NK-92 (cell line): ENCODE data around the gene TEAD3.

Experiments
- DNase-seq: peaks from one replicate; lab custom pipeline; 2025; ENCODE audit not compliant: unreplicated experiment; lab: John Stamatoyannopoulos, UW

The TEAD3 gene

GRCh38 chr6:35512740-35513139 is 15.9 kb upstream of the TEAD3 start, which contains the start of gene TULP1:
TSS of gene TULP1 (minus strand) at chr6:35512896. CDS start at chr6:35512858, 38 bp downstream.
- DNase-seq = no peak

DNA sequence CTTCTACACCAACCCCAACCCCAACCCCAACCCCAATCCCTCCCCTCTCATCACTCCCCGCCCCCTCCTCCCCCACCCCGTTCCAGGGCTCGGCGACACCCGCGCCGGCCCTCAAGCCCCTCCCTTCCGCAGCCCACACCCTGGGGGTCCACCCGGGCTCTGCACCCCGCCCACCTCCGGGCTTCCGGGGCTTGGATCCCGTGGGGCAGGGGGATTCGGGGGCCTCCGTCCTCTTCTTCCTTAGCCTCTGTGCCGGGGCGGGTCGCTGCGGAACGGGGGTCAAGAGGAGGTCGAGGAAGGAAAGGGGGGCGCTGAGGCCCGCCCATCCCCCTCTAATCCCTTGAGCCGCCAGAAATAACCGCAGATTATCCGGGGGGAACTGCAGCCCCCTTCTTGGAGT is 15.1 kb upstream of the TEAD3 start:
- DNase-seq = no peak

DNA sequence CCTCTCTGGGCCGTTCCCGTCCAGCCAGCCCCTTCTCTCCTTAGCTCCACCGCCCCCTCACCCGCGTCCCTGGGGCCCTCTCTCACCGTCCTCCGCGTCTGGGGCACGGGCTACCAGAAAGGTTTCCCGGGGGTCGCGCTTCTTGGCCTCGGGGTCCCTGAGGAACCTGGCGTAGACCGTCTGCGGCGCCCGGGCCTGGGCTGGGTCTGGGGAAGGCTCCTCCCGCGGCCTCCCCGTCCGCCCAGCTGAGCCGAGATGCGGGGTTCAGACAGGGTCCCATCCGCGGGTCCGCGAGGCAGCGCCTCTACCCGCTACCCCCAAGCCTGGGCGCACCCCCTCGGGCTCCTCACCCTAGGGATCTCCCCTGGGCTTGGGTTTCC is 14.7 kb upstream of the TEAD3 start:
- no peak for DNase-seq

DNA sequence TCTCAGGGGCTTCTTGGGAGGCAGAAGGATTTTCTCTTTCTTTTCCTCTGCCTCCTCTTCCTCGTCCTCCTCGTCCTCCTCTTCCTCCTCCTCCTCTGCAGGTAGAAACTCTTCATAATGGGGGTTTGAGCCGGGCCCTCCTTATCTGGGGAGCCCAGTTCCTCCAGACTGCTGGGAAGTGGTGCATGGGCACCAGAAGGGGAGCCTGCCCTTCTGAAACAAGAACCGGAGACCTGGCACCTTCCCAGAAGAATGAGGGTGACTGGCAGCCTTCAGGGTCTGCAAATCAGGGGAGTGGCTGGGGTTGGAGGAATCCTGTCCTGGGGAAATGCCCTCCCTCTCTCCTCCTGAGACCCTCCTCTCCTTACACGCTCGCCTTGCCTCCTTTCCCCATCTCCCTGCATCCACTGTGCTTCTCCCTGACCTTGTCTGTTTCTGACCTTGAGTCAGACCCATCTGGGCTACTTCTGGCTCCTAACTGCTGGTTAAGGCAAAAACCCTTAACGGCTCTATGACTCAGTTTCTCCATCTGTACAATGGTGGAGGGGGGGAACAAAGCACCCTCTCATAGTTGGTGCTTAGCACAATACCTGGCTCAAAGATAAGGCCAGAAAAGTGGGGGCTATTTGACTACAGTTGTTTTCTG is 14.2 kb upstream of the TEAD3 start:
- no peak for DNase-seq

- DNase-seq = no peak
These were observed 11.7 kb upstream of the TEAD3 start for GRCh38 chr6:35508542-35508941.

DNA sequence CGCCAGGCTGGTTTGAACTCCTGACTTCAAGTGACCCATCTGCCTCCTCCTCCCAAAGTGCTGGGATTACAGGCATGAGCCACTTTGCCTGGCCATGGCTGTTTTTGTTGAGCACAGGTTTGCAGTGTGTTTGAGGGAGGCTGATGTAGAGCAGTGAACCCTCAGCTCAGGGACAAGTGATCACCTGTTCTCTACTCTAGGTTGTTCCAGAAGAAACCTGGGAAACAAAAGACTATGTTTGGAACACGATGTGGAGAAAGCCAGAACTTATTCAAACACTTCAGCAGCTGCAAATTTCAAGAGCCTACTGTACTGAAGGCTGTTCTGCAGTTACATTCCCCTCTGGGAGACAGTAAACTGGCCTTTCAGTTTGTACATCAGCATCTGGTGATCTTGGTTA is 11.1 kb upstream of the TEAD3 start:
- DNase-seq = no peak

GRCh38 chr6:35507221-35507620 is 10.3 kb upstream of the TEAD3 start:
- no peak for DNase-seq

DNA sequence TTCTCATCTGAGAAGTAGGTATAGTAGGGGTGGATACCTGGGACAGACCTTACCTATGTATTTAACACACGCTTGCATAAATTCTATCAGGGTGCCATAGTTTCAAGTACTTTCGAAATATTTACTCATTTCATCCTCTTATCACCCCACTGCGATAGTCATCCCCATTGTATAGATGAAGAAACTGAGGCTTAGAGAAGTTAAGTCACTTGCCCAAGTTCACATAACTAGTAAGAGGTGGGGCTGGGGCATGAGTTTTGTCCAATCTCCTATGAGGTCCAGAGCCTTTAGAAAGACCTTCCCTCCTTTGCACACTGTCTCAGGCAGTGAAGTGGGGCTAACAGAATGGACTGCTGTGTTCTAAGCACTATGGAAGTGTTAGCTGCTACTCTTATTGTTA is 9.7 kb upstream of the TEAD3 start:
- no peak for DNase-seq

DNA sequence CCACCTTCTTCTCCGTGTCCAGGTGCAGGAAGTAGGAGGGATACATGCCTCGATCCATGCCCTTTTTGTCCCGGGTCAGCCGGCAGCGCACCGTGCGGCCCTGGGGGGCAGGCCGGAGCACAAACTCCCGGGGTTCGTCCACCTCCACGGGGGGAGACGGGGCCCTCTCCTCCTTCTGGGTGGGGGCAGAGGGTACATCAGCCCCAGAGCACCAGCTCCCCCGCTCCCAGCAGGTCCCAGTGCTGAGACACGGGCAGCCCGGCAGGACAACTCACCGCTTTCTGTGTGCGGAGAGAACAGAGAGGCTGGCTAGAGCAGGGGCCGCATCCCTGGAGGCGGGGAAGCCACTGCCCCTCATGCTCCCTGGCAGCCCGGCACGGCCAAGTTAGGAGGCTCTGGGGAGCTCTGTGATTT is 9.1 kb upstream of the TEAD3 start:
- DNase-seq = no peak

GRCh38 chr6:35503534-35503933 is 6.7 kb upstream of the TEAD3 start:
- no peak for DNase-seq

DNA sequence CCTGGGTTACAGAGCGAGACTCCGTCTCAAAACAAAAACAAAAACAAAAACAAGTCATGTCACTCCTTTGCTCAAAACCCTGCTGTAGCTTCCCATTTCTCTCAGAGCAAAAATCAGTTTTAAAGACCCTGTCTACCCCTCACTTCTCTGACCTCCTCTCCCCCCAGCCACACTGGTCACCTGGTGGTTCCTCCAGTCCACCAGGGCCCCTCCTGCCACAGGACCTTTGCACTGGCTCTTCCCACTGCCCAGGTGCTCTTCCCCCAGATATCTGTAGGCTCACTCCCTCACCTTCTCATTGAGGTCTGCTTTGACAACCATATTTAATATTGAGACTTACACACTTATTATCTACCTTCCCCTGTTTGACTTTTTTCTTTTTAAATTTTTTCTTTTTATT is 4.9 kb upstream of the TEAD3 start:
- DNase-seq = no peak

- DNase-seq = no peak
These were observed 3.9 kb upstream of the TEAD3 start for GRCh38 chr6:35500782-35501181.

DNA sequence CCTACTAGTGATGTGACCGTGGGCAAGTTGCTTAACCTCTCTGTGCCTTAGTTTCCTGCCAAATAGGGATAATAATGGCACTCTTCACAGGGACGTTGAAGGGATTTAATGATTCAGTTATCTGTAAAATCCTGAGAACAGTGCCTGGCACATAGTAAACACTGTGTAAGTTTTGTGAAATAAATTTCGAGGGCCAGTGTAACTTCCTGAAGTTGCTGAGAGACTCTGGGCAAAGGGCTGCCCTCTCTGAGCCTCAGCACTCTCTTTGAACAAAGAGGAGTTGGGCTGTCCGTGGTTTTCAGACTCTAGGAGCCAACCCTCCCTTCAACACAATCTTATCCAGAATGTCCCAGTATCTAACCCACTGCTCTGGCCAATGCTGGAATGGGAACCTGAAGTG is 2.5 kb upstream of the TEAD3 start:
- DNase-seq = no peak

DNA sequence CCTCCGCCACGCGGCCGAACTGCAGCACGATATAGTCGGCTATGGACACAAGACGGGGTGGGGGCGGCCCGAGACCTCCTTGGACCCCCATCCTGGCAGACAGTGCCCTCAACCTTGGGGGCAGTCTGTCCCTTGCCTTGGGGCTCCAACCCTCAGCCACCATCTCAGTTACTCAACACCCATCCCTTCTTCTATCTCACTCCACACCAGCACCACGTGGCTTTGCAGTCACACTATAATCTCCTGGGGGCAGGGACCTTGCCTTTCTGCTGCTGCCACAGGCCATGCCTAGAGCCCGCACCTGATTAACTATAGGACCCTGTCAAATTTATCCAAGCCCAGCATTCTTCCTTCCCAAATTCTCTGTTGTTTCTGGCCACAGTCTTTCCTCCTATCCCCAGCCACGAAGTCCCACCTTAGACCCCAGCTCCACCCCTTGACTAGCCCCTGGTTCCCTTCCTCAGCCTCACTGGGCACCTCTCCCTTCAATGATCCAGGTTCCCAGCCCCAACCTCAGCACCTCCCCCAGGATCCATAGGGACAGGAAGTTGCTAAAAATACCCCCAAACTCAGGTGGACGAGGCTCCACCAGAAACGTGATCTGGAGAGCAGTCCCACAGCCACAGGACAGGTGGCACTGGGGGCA is 1.7 kb upstream of the TEAD3 start:
- DNase-seq = no peak

GRCh38 chr6:35497571-35498421 is 917 bp upstream of the TEAD3 start:
- no peak for DNase-seq

DNA sequence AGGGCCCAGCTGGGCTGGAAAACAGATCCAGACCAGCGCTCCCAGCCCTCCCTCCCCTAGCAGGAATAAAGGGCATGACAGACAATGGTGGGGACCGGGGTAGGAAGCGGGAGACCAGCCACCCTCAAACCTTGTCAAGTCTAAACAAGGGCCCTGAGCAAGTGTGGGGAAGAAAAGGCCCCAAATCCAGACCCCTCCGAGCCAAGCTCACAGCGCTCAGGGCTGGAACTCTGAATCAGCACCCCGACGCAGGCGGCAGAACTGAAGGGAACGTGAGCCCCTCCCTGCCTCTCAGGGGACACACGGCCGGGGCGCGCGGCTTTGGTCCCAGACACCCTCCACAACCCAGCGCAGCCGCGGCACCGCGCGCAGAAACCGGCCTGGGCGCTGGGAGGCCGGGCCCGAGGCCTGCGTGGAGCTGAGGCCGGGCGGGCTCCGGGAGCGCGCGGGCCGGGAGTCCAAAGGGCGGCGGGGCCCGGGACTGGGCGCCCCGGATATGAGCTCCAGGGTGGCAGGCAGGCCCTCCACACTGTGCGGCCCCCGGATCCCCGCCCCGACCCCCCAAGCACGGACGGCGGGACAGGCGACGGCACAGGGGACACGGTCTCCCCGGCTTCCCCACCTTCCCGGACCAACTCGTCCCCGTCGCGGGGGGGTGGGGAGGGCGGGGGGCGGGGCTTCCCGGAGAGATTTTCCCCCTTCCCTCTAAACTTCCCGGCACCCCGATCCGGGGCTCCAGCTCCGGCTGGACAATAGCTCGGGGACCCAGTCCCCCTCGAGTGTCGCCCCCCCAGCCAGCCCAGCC is 641 bp downstream of the TEAD3 start:
- no peak for DNase-seq

- DNase-seq = no peak
These were observed 1.4 kb downstream of the TEAD3 start for GRCh38 chr6:35495258-35496035.

DNA sequence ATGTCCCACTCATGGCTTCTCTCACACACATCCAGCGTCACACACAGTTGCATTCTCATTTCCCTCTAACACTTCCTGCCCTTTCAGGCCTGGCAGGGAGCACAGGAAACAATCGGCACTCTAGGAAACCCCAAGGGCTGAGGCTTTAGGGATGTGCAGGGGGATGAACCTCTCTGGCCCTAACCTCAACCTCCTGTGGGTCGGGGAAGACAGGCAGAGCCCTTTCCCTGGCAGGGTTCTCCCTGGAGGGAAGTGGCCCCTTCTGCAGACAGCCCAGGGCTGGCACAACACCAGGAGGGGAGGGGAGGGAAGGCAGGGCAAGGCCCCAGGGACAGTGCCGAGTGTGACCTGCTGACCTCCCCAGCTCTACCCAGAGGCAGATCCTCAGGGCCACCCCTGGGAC is 2.7 kb downstream of the TEAD3 start:
- no peak for DNase-seq

DNA sequence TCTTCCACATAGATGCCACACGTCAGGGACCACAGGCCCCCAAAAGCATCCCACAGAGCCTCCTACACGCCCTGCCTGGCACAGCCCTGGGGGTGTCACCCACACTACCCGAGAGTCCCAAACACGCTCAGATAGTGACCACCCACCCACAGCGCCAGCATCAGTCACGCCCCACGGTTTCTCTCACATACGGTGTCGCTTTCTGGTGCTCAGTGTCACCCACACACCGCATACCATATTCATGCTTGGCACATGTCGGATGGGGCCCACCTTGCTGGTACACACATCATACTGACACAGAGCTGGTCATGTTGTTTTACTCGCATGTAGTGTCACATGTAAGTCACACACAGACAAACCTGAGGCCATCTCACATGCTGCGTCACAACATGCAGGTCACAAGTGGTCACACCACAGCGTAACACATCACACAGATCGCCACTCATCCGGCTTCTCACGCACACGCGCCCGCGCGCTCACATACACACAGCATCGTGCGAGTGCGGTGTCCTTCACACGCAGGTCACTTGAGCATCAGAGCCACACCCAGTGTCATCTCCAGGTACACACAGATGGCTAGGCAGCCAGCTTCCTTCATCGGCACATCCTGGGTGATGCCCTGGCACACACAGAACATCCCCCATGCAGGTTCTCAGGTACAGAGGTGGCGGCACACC is 3.4 kb downstream of the TEAD3 start:
- no peak for DNase-seq

DNA sequence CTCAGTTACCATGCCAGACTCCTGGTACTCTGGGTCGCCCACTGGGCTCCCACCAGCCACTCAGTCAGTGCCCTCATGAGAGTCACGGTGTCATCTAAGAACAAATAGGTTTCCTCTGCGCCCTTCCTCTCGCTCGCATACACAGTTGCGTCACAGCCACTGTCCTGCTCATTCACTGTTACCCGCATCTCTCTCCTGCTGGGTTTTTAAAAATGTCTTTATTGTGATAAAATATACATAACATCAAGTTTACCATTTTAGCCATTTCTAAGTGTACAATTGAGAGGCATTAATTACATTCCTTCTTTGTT is 4.0 kb downstream of the TEAD3 start:
- DNase-seq = no peak
